Fibroblast of peridontal ligament (primary cell): ENCODE measurements around the gene GJB2.

Experiments used
- DNase-seq: peaks from one replicate; pipeline ENCODE4 v3.0.0-alpha.2; 2010; ENCODE audit errors: extremely low read depth

The GJB2 gene

GRCh38 chr13:20141238-20142022, 51.3 kb downstream of the GJB2 start:
- DNase-seq = no peak

- DNase-seq = no peak
These were observed 52.3 kb downstream of the GJB2 start for GRCh38 chr13:20140487-20140886.

- no peak for DNase-seq
These were observed 54.9 kb downstream of the GJB2 start for GRCh38 chr13:20137875-20138274.
